Ramos (cell line): ENCODE results near the gene TVP23B.
"Not testable (repeated sequence)": the region's sequence is repeated elsewhere in the genome, so short reads cannot be mapped to it uniquely, and the experiment has no call there.

Source experiments
- in situ Hi-C: fragments of 300-500 bp; cut with MboI; formaldehyde crosslinking; loops from one replicate; pipeline ENCODE4 v1.14.3; 2022; ENCODE audit warnings: low sequenced_read_pairs; ENCODE audit not compliant: unreplicated experiment

The TVP23B gene

DNA sequence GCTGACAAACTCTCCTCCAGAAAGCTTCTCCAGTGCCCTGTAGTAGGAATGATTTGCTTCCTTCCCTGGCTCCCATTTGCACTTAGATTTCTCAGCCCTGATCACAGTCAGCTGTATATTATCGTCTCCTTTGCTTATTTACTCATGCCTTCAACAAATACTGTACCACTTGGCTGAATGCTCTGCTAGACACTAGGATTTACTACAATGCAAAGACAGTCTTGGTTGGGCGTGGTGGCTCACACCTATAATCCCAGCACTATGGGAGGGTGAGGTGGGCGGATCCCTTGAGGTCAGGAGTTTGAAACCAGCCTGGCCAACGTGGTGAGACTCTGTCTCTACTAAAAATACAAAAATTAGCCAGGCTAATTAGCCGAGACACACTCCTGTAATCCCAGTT, 5.9 kb downstream of the TVP23B start:
- in situ Hi-C loops, result not testable (repeated sequence)

DNA sequence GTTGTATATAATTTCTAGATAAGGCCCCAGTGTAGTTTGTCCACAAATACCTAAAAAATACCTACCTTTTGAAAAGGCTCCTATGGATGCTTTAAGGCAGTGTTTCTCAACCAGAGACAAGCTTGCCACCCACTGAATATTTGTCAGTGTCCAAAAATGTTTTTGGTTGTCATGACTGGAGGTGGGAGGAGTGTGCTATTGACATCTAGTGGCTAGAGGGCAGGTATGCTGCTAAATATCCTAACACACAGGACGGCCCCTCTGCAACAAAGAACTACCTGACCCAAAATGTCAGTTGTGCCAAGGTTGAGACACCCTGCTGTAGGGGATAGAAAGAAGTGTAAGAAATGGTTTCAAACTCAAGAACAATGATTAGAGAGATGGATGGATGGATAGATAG, 10.4 kb downstream of the TVP23B start:
- in situ Hi-C loops, result not testable (repeated sequence)

DNA sequence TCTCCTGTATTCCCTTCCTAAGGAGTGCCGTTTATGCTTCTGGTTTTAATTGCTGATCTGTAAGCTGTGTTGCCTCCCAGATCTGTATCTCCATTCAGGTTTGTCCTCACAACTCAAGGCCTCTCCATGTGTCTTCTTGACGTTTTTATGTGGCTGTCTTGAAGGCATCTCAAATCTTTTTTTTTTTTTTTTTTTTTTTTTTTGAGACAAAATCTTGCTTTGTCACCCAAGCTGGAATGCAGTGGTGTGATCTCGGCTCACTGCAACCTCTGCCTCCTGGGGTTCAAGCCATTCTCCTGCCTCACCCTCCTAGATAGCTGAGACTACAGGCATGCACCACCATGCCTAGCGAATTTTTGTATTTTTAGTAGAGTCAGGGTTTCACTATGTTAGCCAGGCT, 13.9 kb downstream of the TVP23B start:
- in situ Hi-C loops, result not testable (repeated sequence)

DNA sequence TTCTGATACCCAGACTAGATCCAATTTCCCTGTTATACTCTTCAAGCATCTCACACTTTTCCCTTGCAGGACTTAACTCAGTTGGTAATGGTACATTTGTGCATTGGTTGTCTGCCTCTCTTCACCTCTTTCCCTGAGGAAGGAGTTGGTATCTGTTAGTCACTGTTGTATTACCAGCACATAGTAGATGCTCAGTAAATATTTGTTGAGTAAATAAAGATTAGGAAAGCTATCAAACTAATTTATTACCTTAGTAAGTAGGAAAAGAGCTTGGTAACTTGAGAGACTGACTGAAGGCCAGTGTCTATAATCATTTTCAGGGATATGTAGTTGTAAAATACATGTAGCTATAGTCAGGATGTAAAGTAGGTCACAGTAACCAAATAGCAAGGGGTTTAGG, 15.9 kb downstream of the TVP23B start:
- in situ Hi-C loops, result not testable (repeated sequence)

DNA sequence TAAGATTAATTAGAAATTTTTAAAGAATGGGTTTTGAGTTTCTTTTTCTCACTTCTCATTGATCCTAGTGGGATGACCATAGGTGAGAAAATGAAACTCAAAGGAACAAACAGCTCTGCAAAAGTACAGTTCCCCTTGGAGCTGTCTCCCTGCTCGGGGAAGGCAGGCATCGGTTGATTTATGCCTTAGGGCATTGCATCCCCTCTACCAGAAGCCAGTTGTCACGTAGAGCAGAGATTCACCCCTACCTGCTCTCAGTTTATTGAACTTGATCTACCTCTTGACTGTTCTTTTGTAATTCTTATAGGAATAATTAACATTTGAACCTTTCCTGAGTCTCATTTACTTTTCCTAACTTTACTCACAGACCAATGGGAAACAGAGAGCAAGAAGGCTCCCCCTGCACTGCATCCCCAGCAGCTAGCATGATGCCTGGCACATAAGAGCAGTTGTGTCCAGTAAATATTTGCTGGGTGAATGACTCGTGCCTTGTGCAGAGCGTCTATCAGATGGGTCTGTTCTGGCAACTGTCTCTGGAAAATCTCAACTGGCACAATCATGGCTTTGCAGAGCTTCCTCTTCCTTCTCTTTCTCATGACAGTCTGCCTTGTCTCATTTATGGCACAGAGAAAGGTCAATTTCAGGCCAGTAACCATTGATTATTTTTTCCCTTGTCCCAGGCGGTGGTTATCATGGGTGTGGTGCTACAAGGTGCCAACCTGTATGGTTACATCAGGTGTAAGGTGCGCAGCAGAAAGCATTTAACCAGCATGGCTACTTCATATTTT, 22.7 kb downstream of the TVP23B start:
- in situ Hi-C loops, result loop anchor here (25.0 kb wide), 1 partner anchor 159 kb away; the partner anchor contains the start of gene SLC5A10

DNA sequence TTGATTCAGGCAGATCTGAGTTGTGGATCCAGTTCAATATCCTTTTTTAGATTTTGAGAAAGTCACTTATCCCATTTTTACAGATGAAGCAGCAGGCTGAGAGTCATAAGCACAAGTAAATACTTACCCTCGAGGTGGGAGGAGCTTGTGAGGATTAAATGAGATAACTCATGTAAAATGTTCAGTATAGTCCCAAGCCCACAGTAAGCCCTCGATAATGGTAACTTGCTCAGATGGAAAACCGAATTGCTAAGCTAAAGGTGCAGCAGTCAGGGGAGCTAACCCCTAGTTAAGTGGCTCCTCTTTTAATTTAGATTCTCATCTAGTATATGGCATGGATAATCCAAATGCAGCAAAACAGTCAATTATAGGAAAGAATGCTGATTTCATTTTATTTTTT, 34.9 kb downstream of the TVP23B start:
- in situ Hi-C loops, result loop anchor here (25.0 kb wide), 1 partner anchor 146 kb away; the partner anchor contains the start of gene SLC5A10

DNA sequence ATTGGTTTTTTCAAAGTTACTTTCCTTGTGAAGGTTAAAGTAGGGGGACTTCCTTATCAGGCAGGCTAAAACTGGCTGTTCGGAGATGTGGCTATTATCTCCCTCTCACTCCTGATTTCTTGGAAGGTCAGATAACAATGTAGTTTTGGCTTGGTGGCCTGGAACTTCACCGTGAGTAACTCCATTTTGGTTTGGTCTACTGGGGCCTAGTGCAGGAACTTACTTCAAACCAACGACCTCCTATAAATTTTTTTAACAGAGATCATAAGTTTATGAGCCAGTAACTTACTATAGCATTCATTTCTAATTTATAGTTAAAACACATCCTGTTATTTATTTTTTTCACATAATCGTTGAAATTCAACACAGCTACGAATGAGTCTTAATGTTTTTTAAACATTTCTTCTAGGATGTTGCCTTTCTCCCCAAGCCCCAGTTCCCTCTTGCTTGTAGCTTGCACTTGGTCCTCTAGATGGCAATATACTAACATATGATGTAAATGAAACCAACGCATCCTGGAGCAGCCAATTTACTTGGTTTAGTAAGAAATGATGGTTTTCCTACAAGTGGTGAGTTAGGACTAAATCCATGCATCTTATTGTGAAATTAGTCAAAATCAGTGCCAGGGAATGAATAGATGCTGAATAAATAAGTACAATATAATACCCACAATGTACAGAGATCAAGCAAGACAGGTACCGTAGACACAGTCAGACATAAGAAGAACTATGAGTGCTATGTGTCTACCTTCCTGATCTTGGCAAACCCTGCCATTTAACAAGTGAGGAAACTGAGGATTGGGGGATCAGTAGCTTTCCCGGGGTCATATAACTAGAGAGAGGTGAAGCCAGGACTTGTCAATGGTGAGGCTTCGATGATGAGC, 35.7 kb downstream of the TVP23B start:
- in situ Hi-C loops, result loop anchor here (25.0 kb wide), 1 partner anchor 146 kb away; the partner anchor contains the start of gene SLC5A10

DNA sequence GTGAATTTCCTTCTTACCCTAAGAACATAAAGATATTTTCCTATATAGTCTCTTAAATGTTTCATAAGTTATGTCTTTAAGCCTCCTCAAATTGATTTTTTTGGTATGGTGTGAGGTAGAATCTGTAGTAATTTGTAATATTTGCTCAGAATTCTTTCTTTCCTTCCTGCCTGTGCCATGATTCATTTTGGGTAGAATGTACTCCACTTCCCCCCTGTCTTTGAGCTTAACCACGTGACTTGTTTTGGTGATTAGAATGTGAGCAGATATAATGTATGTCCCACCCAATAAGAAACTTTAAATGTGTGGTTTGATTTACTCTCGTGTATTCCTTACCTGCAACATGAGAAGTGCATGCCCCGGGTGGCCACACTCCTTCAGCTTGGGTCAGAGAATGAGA, 40.4 kb downstream of the TVP23B start:
- in situ Hi-C loops, result loop anchor here (25.0 kb wide), 1 partner anchor 141 kb away; the partner anchor contains the start of gene SLC5A10

DNA sequence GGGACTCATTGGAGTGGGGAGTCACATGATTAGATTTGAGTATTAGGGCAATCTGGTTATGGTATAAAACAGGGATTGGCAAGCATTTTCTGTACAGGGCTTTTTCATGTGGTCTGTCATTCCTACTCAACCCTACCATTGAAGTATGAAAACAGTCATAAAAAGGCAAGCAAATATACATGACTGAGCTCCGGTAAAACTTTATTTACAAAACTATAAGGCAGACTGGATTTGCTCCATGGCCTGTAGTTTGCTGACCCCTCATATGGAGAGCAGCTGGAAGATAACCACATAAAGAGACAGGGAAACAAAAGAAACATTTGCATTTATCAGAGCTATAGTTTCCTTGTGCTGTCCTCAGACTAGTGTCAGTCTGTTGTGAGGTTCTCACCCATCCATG, 46.6 kb downstream of the TVP23B start:
- in situ Hi-C loops, result not testable (repeated sequence)

DNA sequence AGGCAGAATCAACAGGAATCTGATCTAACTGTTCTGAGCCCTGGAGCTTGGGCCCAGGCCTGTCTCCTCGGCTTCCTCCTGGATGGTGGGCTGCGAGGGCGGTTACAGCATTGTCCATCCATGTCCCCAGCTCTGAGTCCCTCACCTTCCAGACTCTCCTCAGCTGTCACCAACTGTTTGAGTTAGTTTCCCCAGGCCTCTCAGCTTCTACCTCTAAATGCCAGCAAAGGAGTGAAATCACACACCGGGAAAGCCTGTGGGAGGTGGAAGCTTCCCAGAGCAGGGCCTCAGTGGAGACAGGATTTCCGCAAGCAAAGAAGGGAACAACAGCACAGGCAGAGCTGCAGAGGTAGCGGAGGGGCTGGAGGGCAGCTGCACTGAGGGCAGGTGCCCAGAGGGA, 67.5 kb downstream of the TVP23B start:
- in situ Hi-C loops, result no loop called here

DNA sequence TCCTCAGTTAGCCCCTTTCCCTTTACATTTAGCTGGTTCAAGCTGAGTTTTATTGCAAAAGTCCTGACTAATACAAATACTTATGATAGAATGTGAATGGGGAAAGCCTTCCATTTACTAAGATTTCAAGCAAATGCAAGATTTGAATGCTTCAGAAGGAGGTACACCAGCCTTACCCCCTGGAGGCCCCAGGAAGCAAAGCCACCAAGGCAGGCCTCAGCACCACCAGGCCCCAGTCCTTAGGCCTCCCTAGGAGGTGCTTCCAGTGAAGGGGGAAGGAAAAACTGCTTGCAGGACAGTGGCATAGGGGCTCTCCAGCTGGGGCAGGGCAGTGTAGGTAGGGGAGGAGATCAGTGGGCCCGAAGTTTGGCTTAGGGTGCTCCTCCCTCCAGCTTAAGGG, 69.7 kb downstream of the TVP23B start:
- in situ Hi-C loops, result no loop called here

DNA sequence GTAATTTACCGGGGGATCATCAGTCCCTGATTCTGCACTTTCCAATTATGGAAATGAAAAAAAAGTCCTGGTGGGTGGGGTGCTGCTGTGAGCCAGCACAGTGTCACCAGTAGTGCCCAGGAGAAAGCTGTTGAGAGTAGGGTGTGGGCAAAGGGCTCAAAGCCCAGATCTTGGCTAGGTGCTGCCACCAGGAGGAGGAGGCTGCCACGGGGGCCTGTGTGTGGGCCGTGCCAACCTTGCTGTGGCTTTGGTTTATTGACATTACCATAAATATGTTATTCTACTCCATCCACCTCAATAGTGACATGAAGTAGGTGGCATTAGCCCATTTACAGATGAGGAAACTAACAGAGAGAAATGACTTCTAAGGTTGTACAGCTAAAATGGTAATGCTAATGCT, 70.2 kb downstream of the TVP23B start:
- in situ Hi-C loops, result no loop called here

DNA sequence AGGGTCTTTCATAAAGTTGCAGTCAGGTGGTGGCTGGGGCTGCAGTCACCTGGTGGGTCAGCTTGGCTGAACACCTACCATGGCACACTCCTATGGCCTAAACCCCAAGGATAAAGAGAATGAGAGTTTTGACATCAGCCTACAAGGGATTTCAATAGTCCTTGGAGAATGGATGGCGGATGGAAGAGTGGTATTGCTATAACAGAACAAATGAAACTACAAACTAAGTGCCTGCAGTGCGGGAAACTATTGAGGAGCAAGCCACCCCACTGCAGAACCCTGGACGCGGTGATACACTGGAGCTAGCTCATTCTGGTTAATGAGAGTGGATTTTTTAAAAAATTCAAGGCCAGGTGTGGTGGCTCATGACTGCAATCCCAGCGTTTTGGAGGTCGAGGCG, 74.0 kb downstream of the TVP23B start:
- in situ Hi-C loops, result no loop called here

DNA sequence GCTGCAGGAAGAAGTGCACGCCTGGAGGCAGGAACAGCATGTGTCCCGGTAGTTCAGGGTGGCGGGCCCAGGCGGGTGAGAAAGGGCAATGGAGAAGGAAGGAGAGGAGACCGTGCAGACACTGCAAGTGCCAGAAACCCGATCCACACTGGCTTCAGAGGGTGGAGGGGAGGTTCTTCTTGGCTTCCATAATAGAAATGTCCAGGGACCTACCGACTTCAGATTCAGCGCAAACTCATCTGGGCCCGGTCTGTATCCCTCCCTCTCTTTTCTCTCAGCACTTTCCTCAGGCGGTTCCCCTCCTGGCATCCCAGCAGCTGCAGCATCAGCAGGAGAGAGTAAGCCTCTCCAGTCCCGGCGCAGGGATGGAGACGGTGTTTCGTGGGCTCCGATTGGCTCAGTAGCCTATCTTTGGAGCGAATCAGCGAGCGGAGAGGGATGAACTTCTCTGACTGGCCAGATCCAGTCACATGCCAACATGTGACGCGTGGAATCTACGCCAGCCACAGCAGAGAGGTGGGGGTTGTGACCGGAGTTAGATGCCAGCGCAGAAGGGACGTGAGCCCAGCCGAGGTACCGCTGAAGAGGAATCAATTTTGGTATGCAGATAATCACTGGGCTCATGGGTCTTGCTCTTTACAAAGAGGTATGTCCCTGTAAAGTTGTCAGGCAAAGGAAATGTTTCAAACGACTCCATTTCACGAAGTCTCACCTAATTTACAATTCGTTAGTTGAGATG, 75.0 kb downstream of the TVP23B start:
- in situ Hi-C loops, result no loop called here
